Parathyroid adenoma (tissue), 2 donors: ENCODE measurements around the gene CHN1.

Source experiments
- H2AFZ ChIP-seq: fragments of 300-600 bp; sonication (generic); one replicate; pipeline ENCODE4 v1.7.0; 2017; ENCODE audit warnings: antibody characterized with exemption, mild to moderate bottlenecking
- H3K27ac ChIP-seq: fragments of 300-600 bp; sonication (generic); one replicate; pipeline ENCODE4 v1.7.0; 2017
- H3K27me3 ChIP-seq: fragments of 300-600 bp; sonication (generic); one replicate; pipeline ENCODE4 v1.7.0; 2017; ENCODE audit warnings: low read length; ENCODE audit not compliant: control insufficient read depth, insufficient read depth
- H3K36me3 ChIP-seq: fragments of 300-600 bp; sonication (generic); one replicate; pipeline ENCODE4 v1.7.0; 2017; ENCODE audit warnings: low read length; ENCODE audit not compliant: control insufficient read depth, insufficient read depth
- H3K4me1 ChIP-seq: fragments of 300-600 bp; sonication (generic); one replicate; pipeline ENCODE4 v1.7.0; 2017; ENCODE audit warnings: control low read depth
- H3K4me2 ChIP-seq: fragments of 300-600 bp; sonication (generic); one replicate; pipeline ENCODE4 v1.7.0; 2017; ENCODE audit warnings: low read length
- H3K4me3 ChIP-seq: fragments of 300-600 bp; sonication (generic); one replicate; pipeline ENCODE4 v1.7.0; 2017; ENCODE audit warnings: low read depth, low read length
- H3K79me2 ChIP-seq: fragments of 300-600 bp; sonication (generic); one replicate; pipeline ENCODE4 v1.7.0; 2017; ENCODE audit warnings: control low read depth
- H3K9ac ChIP-seq: fragments of 300-600 bp; sonication (generic); one replicate; pipeline ENCODE4 v1.7.0; 2017; ENCODE audit warnings: mild to moderate bottlenecking
- H3K9me3 ChIP-seq: fragments of 300-600 bp; sonication (generic); one replicate; pipeline ENCODE4 v1.7.0; 2017; ENCODE audit warnings: low read length; ENCODE audit not compliant: control insufficient read depth
- TF ChIP-seq, protein P1 (sequence below): fragments of 300-600 bp; sonication (generic); IDR thresholded peaks from one replicate; pipeline ENCODE4 v1.7.0; 2017; ENCODE audit warnings: antibody characterized with exemption, mild to moderate bottlenecking
- donor health status: primary hyperparathyroidism.

CHN1 gene

DNA sequence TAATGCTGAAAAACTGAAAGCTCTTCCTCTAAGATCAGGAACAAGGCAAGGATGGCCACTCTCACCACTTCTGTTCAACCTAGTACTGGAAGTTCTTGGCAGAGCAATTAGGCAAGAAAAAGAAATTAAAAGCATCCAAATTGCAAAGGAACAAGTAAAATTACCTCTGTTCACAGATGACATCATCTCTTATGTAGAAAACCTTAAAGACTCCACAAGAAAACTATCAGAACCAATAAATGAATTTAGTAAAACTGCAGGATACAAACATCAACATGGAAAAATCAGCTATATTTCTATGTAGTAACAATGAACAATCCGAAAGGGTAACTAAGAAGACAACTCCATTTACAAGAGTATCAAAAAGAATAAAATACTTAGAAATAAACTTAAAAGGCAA lies 112.2 kb downstream of the CHN1 start:
- TF ChIP-seq, protein P1, sequence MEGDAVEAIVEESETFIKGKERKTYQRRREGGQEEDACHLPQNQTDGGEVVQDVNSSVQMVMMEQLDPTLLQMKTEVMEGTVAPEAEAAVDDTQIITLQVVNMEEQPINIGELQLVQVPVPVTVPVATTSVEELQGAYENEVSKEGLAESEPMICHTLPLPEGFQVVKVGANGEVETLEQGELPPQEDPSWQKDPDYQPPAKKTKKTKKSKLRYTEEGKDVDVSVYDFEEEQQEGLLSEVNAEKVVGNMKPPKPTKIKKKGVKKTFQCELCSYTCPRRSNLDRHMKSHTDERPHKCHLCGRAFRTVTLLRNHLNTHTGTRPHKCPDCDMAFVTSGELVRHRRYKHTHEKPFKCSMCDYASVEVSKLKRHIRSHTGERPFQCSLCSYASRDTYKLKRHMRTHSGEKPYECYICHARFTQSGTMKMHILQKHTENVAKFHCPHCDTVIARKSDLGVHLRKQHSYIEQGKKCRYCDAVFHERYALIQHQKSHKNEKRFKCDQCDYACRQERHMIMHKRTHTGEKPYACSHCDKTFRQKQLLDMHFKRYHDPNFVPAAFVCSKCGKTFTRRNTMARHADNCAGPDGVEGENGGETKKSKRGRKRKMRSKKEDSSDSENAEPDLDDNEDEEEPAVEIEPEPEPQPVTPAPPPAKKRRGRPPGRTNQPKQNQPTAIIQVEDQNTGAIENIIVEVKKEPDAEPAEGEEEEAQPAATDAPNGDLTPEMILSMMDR = no peak
- H3K27ac ChIP-seq = no peak overlapping the region
- H3K79me2 ChIP-seq = peaks cover 7% of the 10 kb centered on the region
- H3K4me3 ChIP-seq = no peak overlapping the region
- no peaks in the 10 kb centered on the region for H3K9me3 ChIP-seq
- H3K4me2 ChIP-seq = no peak overlapping the region
- no peak overlapping the region for H2AFZ ChIP-seq
- H3K36me3 ChIP-seq = no peaks in the 10 kb centered on the region
- peaks cover 12% of the 10 kb centered on the region for H3K4me1 ChIP-seq
- H3K9ac ChIP-seq = no peak overlapping the region
- H3K27me3 ChIP-seq = no peaks in the 10 kb centered on the region

DNA sequence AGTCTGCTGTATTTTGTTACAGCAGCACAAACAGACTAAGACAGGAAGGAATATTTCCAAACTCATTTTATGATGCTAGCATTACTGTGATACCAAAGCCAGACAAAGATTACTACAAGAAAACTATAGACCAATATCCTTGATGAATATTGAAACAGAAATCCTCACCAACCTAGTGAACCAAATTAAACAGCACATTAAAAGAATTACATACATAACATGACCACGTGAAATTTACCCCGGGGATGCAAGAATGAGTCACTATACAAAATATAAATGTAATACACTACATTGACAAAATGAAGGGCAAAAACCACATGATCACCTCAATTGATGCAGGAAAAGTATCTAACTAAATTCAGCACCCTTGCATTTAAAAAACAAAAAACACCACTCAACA lies 112.6 kb downstream of the CHN1 start:
- Histone ChIP-seq H3K36me3 (no peaks in the 10 kb centered on the region), H3K79me2 (peaks cover 7% of the 10 kb centered on the region), H3K9ac (no peak overlapping the region), H3K27ac (no peak overlapping the region), H3K4me3 (no peak overlapping the region), H2AFZ (no peak overlapping the region), H3K4me2 (no peak overlapping the region), H3K4me1 (peaks cover 12% of the 10 kb centered on the region), H3K9me3 (no peaks in the 10 kb centered on the region), H3K27me3 (no peaks in the 10 kb centered on the region)
- TF ChIP-seq, protein P1 = no peak

DNA sequence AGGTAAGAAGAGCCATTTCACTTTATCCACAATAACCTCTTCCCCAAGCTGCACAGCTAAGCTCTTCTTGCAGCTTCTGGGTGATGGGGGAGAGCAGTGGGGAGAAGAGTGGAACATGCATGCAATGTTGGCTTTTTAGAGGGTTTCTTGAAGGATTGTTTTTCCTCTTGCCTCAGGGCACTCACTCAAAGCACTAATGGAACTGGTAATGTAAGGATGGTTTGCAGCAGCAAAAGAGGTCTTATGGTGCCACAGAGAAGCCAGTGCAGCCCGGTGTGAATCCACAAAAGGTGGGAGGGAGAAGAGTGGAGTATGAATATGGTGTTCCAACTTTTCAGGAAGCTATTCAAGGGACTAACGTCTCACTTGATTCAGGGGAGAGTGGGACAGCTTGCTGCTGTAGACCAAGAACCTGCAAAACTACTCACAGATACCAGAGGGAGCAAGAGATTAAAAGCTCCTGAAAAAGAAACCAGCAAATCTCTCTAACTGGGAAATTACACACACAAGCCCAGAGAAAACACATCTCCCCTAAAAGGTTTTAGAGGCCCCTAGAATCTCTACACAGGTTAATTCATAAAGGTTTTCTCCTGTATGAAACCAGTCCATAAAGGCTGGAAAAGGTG lies 116.4 kb downstream of the CHN1 start:
- Histone ChIP-seq H3K36me3 (no peaks in the 10 kb centered on the region), H3K4me1 (peaks cover 12% of the 10 kb centered on the region), H3K4me3 (no peak overlapping the region), H3K9me3 (no peaks in the 10 kb centered on the region), H3K9ac (no peak overlapping the region), H3K4me2 (no peak overlapping the region), H3K79me2 (peaks cover 7% of the 10 kb centered on the region), H3K27me3 (no peaks in the 10 kb centered on the region), H3K27ac (no peak overlapping the region), H2AFZ (peak overlapping the region; percentile 47)
- TF ChIP-seq, protein P1 = peak; percentile 31

DNA sequence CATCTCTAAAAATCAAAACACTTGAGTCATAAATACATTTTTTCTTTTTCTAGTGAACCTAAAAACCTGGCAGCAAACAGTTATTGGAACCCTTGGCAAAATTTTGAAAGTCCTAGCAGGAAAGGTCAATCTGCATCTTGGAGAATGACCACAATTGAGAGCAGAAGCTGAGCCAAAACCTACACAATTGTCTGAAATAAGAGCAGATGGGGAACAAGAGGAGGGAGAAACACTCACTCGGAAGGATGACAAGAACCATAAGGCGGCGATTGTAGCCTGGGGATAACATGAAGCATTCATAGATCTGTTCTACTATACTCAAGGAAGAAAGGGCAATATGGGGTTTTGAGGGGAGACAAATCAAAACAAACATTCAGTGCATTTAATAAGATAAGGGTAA lies 117.0 kb downstream of the CHN1 start:
- Histone ChIP-seq H3K9me3 (no peaks in the 10 kb centered on the region), H3K27me3 (no peaks in the 10 kb centered on the region), H3K27ac (no peak overlapping the region), H3K36me3 (no peaks in the 10 kb centered on the region), H3K79me2 (peaks cover 7% of the 10 kb centered on the region), H3K9ac (no peak overlapping the region), H3K4me1 (peaks cover 12% of the 10 kb centered on the region), H2AFZ (no peak overlapping the region), H3K4me3 (no peak overlapping the region), H3K4me2 (no peak overlapping the region)
- TF ChIP-seq, protein P1 = no peak

DNA sequence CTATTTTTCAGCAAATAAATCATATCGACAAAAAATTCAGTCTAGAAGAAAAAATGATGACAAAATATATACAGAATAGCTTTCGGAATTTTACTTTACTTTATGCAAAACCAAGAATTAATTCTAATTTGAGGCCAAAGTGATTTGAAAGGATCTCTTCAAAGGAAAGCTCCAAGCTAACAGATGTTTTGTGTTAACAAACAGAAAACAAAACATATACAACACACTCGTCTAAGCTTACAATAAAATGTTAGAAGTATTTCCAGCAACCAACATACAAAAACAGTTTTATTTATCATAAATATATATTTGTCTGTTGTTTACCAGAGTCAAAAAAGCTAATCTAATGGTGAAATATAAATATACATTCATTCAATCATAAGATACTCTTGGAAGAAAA lies 122.8 kb downstream of the CHN1 start:
- H2AFZ ChIP-seq = peak overlapping the region; percentile 61
- H3K9ac ChIP-seq = no peak overlapping the region
- no peak overlapping the region for H3K4me3 ChIP-seq
- no peaks in the 10 kb centered on the region for H3K9me3 ChIP-seq
- H3K27ac ChIP-seq = no peak overlapping the region
- no peaks in the 10 kb centered on the region for H3K36me3 ChIP-seq
- TF ChIP-seq, protein P1 = no peak
- H3K27me3 ChIP-seq = no peaks in the 10 kb centered on the region
- peaks cover 4% of the 10 kb centered on the region for H3K79me2 ChIP-seq
- H3K4me1 ChIP-seq = peaks cover 10% of the 10 kb centered on the region
- no peak overlapping the region for H3K4me2 ChIP-seq
